Thyroid gland (tissue), 4 donors: ENCODE data around the gene TMEM143. TPM values are rescaled to one million over a fixed set of nuclear protein-coding genes. Genes with fewer than 3 reads are reported as not detected.

Experiments
- DNase-seq, 2 donors: peaks; one replicate each; pipeline ENCODE4 v3.0.0-alpha.2; 2019
- H3K27ac ChIP-seq, 3 donors: fragments of 200-600 bp; sonication (generic); 1 replicate in 2 of 3; 2 replicates in 1 of 3; pipeline ENCODE4 v1.5.1; 2016 to 2019; ENCODE audit warnings: mild to moderate bottlenecking in 1 of 3, moderate library complexity in 1 of 3
- H3K27me3 ChIP-seq: fragments of 200-600 bp; sonication (generic); one replicate; pipeline ENCODE4 v1.5.1; 2019
- H3K36me3 ChIP-seq, 2 donors: fragments of 200-600 bp; sonication (generic); one replicate each; pipeline ENCODE4 v1.5.1; 2016 to 2019
- H3K4me1 ChIP-seq, 2 donors: fragments of 200-600 bp; sonication (generic); one replicate each; pipeline ENCODE4 v1.5.1; 2017 to 2019
- H3K4me3 ChIP-seq, 3 donors: fragments of 200-600 bp; sonication (generic); replicated peaks in 1 of 3; 1 replicate in 2 of 3; 2 replicates in 1 of 3; pipeline ENCODE4 v1.5.1; 2016; ENCODE audit warnings: mild to moderate bottlenecking in 1 of 3
- H3K9me3 ChIP-seq: fragments of 200-600 bp; sonication (generic); one replicate; pipeline ENCODE4 v1.5.1; 2017
- CTCF ChIP-seq, 6 experiments: fragments of 200-600 bp in 3 of 6; fragments of 450-650 bp in 3 of 6; sonication (generic) in 3 of 6; IDR thresholded peaks; one replicate each; pipeline ENCODE4 v1.5.1; 2016 to 2019; ENCODE audit warnings: antibody characterized with exemption in 6 of 6, mild to moderate bottlenecking in 2 of 6, inconsistent platforms in 1 of 6, moderate library complexity in 1 of 6
- POLR2A ChIP-seq, 2 donors: fragments of 450-650 bp; IDR thresholded peaks; one replicate each; pipeline ENCODE4 v1.6.1; 2017; ENCODE audit warnings: antibody characterized with exemption in 2 of 2, mild to moderate bottlenecking in 2 of 2, moderate library complexity in 1 of 2
- WGBS, 2 donors: methylation state at CpG; one replicate each; pipeline ENCODE4 v1.1.5; 2017; 5-methylcytosine and 5-hydroxymethylcytosine counted together
- intact Hi-C: fragments of 100-400 bp; cut with DNase I; formaldehyde crosslinking; loops from one replicate; pipeline ENCODE4 v1.15.1; 2023
- total RNA-seq, 4 donors: library from RNA; depleted of rRNA; stranded (reverse); fragments of >200 nt; gene quantifications; one replicate each; pipeline ENCODE4 v1.2.3, GENCODE V29; 2016

The TMEM143 gene
- total RNA-seq, 4 donors from 2014 or later, result 6.3 to 12.6 (median 9.2) TPM

- Histone ChIP-seq H3K9me3 (no peaks in the 10 kb centered on the region), H3K27me3 (no peaks in the 10 kb centered on the region), H3K27ac (no peak overlapping the region), H3K4me3 (no peak overlapping the region), H3K4me1 (peaks cover 0 to 7% of the 10 kb centered on the region in 2 donors), H3K36me3 (no peaks in the 10 kb centered on the region)
- 95% methylated on average over 14 of the region's 14 CpGs for WGBS, 2 donors
- DNase-seq, result no peak
- no peak for TF ChIP-seq POLR2A (IDR thresholded peaks at IDR 0.05)
- intact Hi-C loops, result loop anchor here (5.0 kb wide), 1 partner anchor 67 kb away; the partner anchor contains the start of gene ZNF114
These were observed 24.8 kb downstream of the TMEM143 start for GRCh38 chr19:48338802-48339503.

- no peaks in the 10 kb centered on the region for H3K36me3 ChIP-seq
- TF ChIP-seq CTCF (IDR thresholded peaks at IDR 0.05) (no peak), POLR2A (IDR thresholded peaks at IDR 0.05) (no peak)
- no peak for DNase-seq
- no peaks in the 10 kb centered on the region for H3K9me3 ChIP-seq
- H3K27me3 ChIP-seq, result no peaks in the 10 kb centered on the region
- intact Hi-C loops, result loop anchor here (5.0 kb wide), 1 partner anchor 66 kb away; the partner anchor contains the start of gene ZNF114
- H3K4me3 ChIP-seq, result no peak overlapping the region
- no peak overlapping the region for H3K27ac ChIP-seq
- peaks cover 6 to 13% of the 10 kb centered on the region in 2 donors for H3K4me1 ChIP-seq
- WGBS, 2 donors, result 90 to 97% methylated on average over 9 to 11 of the region's 14 CpGs
These were observed 25.4 kb downstream of the TMEM143 start for GRCh38 chr19:48338253-48338755.

GRCh38 chr19:48333467-48334384 lies 30.0 kb downstream of the TMEM143 start:
- Histone ChIP-seq H3K9me3 (no peaks in the 10 kb centered on the region), H3K4me1 (peaks cover 21 to 26% of the 10 kb centered on the region in 2 donors), H3K27ac (peak overlapping the region; percentile 89 to 96 (median 96)), H3K27me3 (no peaks in the 10 kb centered on the region), H3K36me3 (no peaks in the 10 kb centered on the region), H3K4me3 (peak overlapping the region in 2 of 3 donors; percentile 30 to 38)
- DNase-seq, result peak; percentile 95 to 96
- 8 to 12% methylated on average over 23 to 46 of the region's 54 CpGs for WGBS, 2 donors
- intact Hi-C loops, result no loop called here
- TF ChIP-seq CTCF (IDR thresholded peaks at IDR 0.05) (peak; percentile 38 to 87 (median 69)), POLR2A (IDR thresholded peaks at IDR 0.05) (peak in 1 of 2 donors; percentile 36)

GRCh38 chr19:48332662-48333466 lies 30.9 kb downstream of the TMEM143 start:
- DNase-seq, result peak; percentile 96 to 97
- intact Hi-C loops, result no loop called here
- TF ChIP-seq POLR2A (IDR thresholded peaks at IDR 0.05) (peak; percentile 7 to 77), CTCF (IDR thresholded peaks at IDR 0.05) (no peak)
- Histone ChIP-seq H3K27ac (peak overlapping the region; percentile 89 to 96 (median 96)), H3K4me3 (peak overlapping the region in 2 of 3 donors; percentile 30 to 38), H3K4me1 (peaks cover 21 to 26% of the 10 kb centered on the region in 2 donors), H3K36me3 (no peaks in the 10 kb centered on the region), H3K9me3 (no peaks in the 10 kb centered on the region), H3K27me3 (no peaks in the 10 kb centered on the region)
- whole genome bisulfite sequencing, 2 donors, result 1 to 4% methylated on average over 22 to 25 of the region's 25 CpGs

- 52 to 62% methylated on average over 6 of the region's 6 CpGs for WGBS, 2 donors
- intact Hi-C loops, result no loop called here
- no peaks in the 10 kb centered on the region for H3K27me3 ChIP-seq
- peak overlapping the region; percentile 74 to 96 (median 89) for H3K27ac ChIP-seq
- H3K36me3 ChIP-seq, result no peaks in the 10 kb centered on the region
- H3K4me3 ChIP-seq, result no peak overlapping the region
- TF ChIP-seq CTCF (IDR thresholded peaks at IDR 0.05) (no peak), POLR2A (IDR thresholded peaks at IDR 0.05) (no peak)
- DNase-seq, result no peak
- H3K9me3 ChIP-seq, result no peaks in the 10 kb centered on the region
- peaks cover 21 to 26% of the 10 kb centered on the region in 2 donors for H3K4me1 ChIP-seq
These were observed 31.4 kb downstream of the TMEM143 start for GRCh38 chr19:48332351-48332661.
